Measurements from ENCODE around the gene ASCC1. TPM values are rescaled to one million over a fixed set of nuclear protein-coding genes. Genes with fewer than 3 reads are reported as not detected.

ASCC1 gene
- total and polyA plus RNA-seq, 2 of the 4 experiments (the other 2 are of a cell fraction): 15.9 to 21.0 TPM

DNA sequence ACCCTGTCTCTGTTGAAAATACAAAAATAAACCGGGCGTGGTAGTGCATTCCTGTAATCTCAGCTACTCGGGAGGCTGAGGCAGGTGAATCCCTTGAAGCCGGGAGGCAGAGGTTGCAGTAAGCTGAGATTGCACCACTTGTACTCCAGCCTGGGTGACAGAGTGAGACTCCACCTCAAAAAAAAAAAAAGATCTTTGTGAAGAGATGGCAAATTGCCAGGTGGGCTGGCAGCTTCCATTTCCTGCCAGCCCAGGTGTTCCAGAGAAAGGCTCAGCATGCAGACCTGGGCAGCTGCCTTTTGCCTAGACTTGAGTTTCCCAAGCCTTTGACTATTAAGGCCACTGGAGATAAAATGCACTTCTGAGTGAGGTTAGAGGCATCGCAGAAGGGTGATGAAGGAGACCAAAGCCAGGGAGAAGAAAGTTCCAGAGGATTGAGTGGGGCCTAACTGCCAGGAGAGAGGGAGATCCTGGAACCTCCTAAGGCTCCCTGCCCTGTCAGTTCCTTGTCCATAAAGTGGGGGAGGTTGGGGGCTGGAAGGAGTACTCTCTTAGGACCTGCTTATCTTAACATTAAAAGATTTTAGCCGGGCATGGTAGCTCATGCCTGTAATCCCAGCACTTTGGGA, 47.7 kb upstream of the ASCC1 start:
- Histone ChIP-seq H4K8ac (ENCODE audit: low read depth in 2 of 2, low read length in 2 of 2) (no peak overlapping the region), H3K4me3 (ENCODE audit: insufficient read depth, low read depth, low read length) (no peak overlapping the region), H3K4me2 (ENCODE audit: low read depth, low read length) (no peak overlapping the region), H3K27ac (ENCODE audit: insufficient read depth, low read length) (no peak overlapping the region), H3K4ac (ENCODE audit: low read depth, low read length) (no peak overlapping the region; the same call in 1 of the 2 replicates), H2BK20ac (ENCODE audit: low read depth, low read length) (no peak overlapping the region), H3K79me1 (ENCODE audit: low read depth in 1 of 2, low read length in 2 of 2) (no peaks in the 10 kb centered on the region), H4K5ac (ENCODE audit: low read depth, low read length) (no peak overlapping the region), H2BK15ac (ENCODE audit: low read depth, low read length) (0 out of 3 replicates have a peak overlapping the region, but pooled peaks have one; percentile 46), H3K9ac (ENCODE audit: low read depth, low read length) (no peak overlapping the region), H2AK5ac (ENCODE audit: low read depth, low read length) (no peak overlapping the region), H3K4me1 (ENCODE audit: control insufficient read depth, insufficient read depth, low read length) (peaks cover 21% of the 10 kb centered on the region), H3K14ac (replicated peaks; ENCODE audit: low read depth, low read length) (no peak overlapping the region), H3K9me3 (ENCODE audit: control insufficient read depth, insufficient read depth, low read length) (no peaks in the 10 kb centered on the region), H3K23ac (ENCODE audit: low read depth, low read length) (no peak overlapping the region), H2AFZ (replicated peaks; ENCODE audit: low read length, poor library complexity) (no peak overlapping the region), H4K20me1 (ENCODE audit: insufficient read depth, low read length) (no peaks in the 10 kb centered on the region), H4K91ac (ENCODE audit: insufficient read depth, low read depth, low read length) (no peak overlapping the region; the same call in 1 of the 2 replicates), H3K18ac (ENCODE audit: low read depth, low read length) (no peak overlapping the region), H3K27me3 (ENCODE audit: control insufficient read depth, insufficient read depth, low read length) (no peaks in the 10 kb centered on the region), H3K36me3 (ENCODE audit: control insufficient read depth, insufficient read depth, low read length) (no peaks in the 10 kb centered on the region), H3K56ac (ENCODE audit: extremely low read depth, insufficient read depth, low read length) (no peak overlapping the region), H2BK5ac (ENCODE audit: low read depth, low read length, poor library complexity, severe bottlenecking) (no peak overlapping the region), H2AK9ac (replicated peaks; ENCODE audit: low read depth, low read length, poor library complexity) (no peak overlapping the region), H3K9me1 (ENCODE audit: insufficient read depth, low read length) (peaks cover 18% of the 10 kb centered on the region), H2BK120ac (ENCODE audit: low read depth, low read length) (peak overlapping the region; percentile 34; the same call in 1 of the 2 replicates)
- in situ Hi-C loops (cut with MboI; ENCODE audit: low sequenced_read_pairs) (no loop called here), intact Hi-C loops (cut with micrococcal nuclease) (no loop called here), dilution Hi-C loops (cut with HindIII; ENCODE audit: low sequenced_read_pairs, unreplicated experiment) (no loop called here)
- ChIA-PET POLR2A (ENCODE audit: unreplicated experiment) (no interaction called here), CTCF (no interaction called here)
- DNase-seq (no peak), ATAC-seq (ENCODE audit: low read depth) (no peak)
- no TSS peak for BruUV-seq (replicated peaks)
- TF ChIP-seq, protein P1, sequence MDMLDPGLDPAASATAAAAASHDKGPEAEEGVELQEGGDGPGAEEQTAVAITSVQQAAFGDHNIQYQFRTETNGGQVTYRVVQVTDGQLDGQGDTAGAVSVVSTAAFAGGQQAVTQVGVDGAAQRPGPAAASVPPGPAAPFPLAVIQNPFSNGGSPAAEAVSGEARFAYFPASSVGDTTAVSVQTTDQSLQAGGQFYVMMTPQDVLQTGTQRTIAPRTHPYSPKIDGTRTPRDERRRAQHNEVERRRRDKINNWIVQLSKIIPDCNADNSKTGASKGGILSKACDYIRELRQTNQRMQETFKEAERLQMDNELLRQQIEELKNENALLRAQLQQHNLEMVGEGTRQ (IDR thresholded peaks at IDR 0.05; ENCODE audit: low read depth, low read length): no peak
- TF ChIP-seq RAD21 (IDR thresholded peaks at IDR 0.05; ENCODE audit: low read length): no peak
- TF ChIP-seq BHLHE40 (IDR thresholded peaks at IDR 0.05; ENCODE audit: low read depth, low read length): no peak
- TF ChIP-seq MXI1 (IDR thresholded peaks at IDR 0.05; ENCODE audit: borderline replicate concordance, low read depth, low read length): no peak
- no peak for TF ChIP-seq RCOR1 (IDR thresholded peaks at IDR 0.05; ENCODE audit: insufficient replicate concordance, low read length)
- TF ChIP-seq ELK1 (IDR thresholded peaks at IDR 0.05; ENCODE audit: borderline replicate concordance, low read depth, low read length): no peak
- no peak for TF ChIP-seq CEBPB (IDR thresholded peaks at IDR 0.05; ENCODE audit: low read depth, low read length)
- no peak for TF ChIP-seq MAFK (IDR thresholded peaks at IDR 0.05; ENCODE audit: low read depth, low read length)
- TF ChIP-seq POLR2A (IDR thresholded peaks at IDR 0.05; ENCODE audit: low read depth, low read length): no peak
- no peak for TF ChIP-seq SMC3 (IDR thresholded peaks at IDR 0.05; ENCODE audit: low read depth, low read length)
- TF ChIP-seq MAZ (IDR thresholded peaks at IDR 0.05; ENCODE audit: borderline replicate concordance, low read depth, low read length): no peak
- TF ChIP-seq FOS (IDR thresholded peaks at IDR 0.05; ENCODE audit: low read depth, low read length): no peak
- no peak for TF ChIP-seq NFE2L2 (IDR thresholded peaks at IDR 0.05; ENCODE audit: low read depth, low read length)
- 91% methylated on average over 3 of the region's 6 CpGs; no CpG with 5 or more reads in 1 of the 2 experiments for WGBS, 2 experiments (ENCODE audit: extremely low coverage in 2 of 2, insufficient read length in 1 of 2)

Data from IMR-90 (cell line).